Esophagus muscularis mucosa (tissue), 4 donors: ENCODE results near the gene BLOC1S6. TPM values are rescaled to one million over a fixed set of nuclear protein-coding genes. Genes with fewer than 3 reads are reported as not detected.
A peak's percentile ranks its signal among the peaks of the same experiment; 100 is the strongest.

Source experiments
- DNase-seq: peaks from one replicate; pipeline ENCODE4 v3.0.0-alpha.2; 2017; ENCODE audit errors: extremely low spot score
- H3K27ac ChIP-seq, 4 donors: fragments of 200-600 bp; sonication (generic); replicated peaks in 1 of 4; 1 replicate in 3 of 4; 2 replicates in 1 of 4; pipeline ENCODE4 v1.5.1; 2016 to 2019; ENCODE audit warnings: mild to moderate bottlenecking in 1 of 4
- H3K27me3 ChIP-seq, 4 donors: fragments of 200-600 bp; sonication (generic); one replicate each; pipeline versions ENCODE4 v1.5.1 to v1.6.0; 2016 to 2019
- H3K36me3 ChIP-seq, 4 donors: fragments of 200-600 bp; sonication (generic); one replicate each; pipeline ENCODE4 v1.5.1; 2016 to 2019
- H3K4me1 ChIP-seq, 4 donors: fragments of 200-600 bp; sonication (generic); one replicate each; pipeline ENCODE4 v1.5.1; 2016 to 2019
- H3K4me3 ChIP-seq, 4 donors: fragments of 200-600 bp; sonication (generic); 1 replicate in 2 of 4; 2 replicates in 2 of 4; pipeline ENCODE4 v1.5.1; 2016 to 2019; ENCODE audit warnings: mild to moderate bottlenecking in 4 of 4, moderate library complexity in 1 of 4
- H3K9me3 ChIP-seq, 4 donors: fragments of 200-600 bp; sonication (generic); 1 replicate in 3 of 4; 2 replicates in 1 of 4; pipeline ENCODE4 v1.5.1; 2016 to 2019
- CTCF ChIP-seq, 3 experiments: fragments of 200-600 bp in 2 of 3; fragments of 450-650 bp in 1 of 3; sonication (generic) in 2 of 3; IDR thresholded peaks; one replicate each; pipeline ENCODE4 v1.5.1; 2017 to 2019; ENCODE audit warnings: antibody characterized with exemption in 3 of 3, mild to moderate bottlenecking in 2 of 3, moderate library complexity in 1 of 3
- EP300 ChIP-seq: sonication (generic); formaldehyde crosslinking; IDR thresholded peaks from one replicate; pipeline ENCODE4 v1.6.1; 2017; ENCODE audit warnings: antibody characterized with exemption
- POLR2A ChIP-seq: fragments of 450-650 bp; IDR thresholded peaks from one replicate; pipeline ENCODE4 v1.6.1; 2017; ENCODE audit warnings: antibody characterized with exemption, moderate library complexity, mild to moderate bottlenecking, low read depth
- POLR2AphosphoS5 ChIP-seq, 2 donors: sonication (generic); formaldehyde crosslinking; IDR thresholded peaks; one replicate each; pipeline ENCODE4 v1.6.1; 2017; ENCODE audit warnings: antibody characterized with exemption in 2 of 2
- WGBS: methylation state at CpG from one replicate; pipeline ENCODE4 v1.1.5; 2018; 5-methylcytosine and 5-hydroxymethylcytosine counted together
- intact Hi-C: fragments of 100-400 bp; cut with DNase I; formaldehyde crosslinking; loops from one replicate; pipeline ENCODE4 v1.15.1; 2023
- total RNA-seq, 4 donors: library from RNA; depleted of rRNA; stranded (reverse); fragments of >200 nt; gene quantifications; one replicate each; pipeline versions ENCODE4 v1.1.0 to v1.2.1, GENCODE V29; 2016

Gene BLOC1S6
- total RNA-seq, 4 donors from 2014 or later, result 37.5 to 58.1 (median 49.2) TPM

GRCh38 chr15:45589256-45589655 is 2.1 kb downstream of the BLOC1S6 start:
- no peaks in the 10 kb centered on the region for H3K27me3 ChIP-seq
- peaks cover 0 to 9% (median 6%) of the 10 kb centered on the region in 4 donors for H3K36me3 ChIP-seq
- DNase-seq, result peak; percentile 2
- intact Hi-C loops, result loop anchor here (10.0 kb wide), 1 partner anchor 46 kb away; the partner anchor contains the start of gene SQOR
- 62% methylated on average over 5 of the region's 5 CpGs for WGBS
- peak overlapping the region in 2 of 4 donors; percentile 82 to 96 for H3K4me3 ChIP-seq
- H3K27ac ChIP-seq, result peak overlapping the region in 1 of 4 donors; percentile 93
- no peaks in the 10 kb centered on the region for H3K9me3 ChIP-seq
- peaks cover 27 to 68% (median 57%) of the 10 kb centered on the region in 4 donors for H3K4me1 ChIP-seq
- TF ChIP-seq EP300, result no peak
- TF ChIP-seq POLR2AphosphoS5 (IDR thresholded peaks at IDR 0.05), result no peak
- TF ChIP-seq CTCF (IDR thresholded peaks at IDR 0.05), result no peak
- TF ChIP-seq POLR2A, result no peak

GRCh38 chr15:45594319-45594718 is 7.1 kb downstream of the BLOC1S6 start:
- DNase-seq, result peak; percentile 7
- TF ChIP-seq POLR2AphosphoS5 (IDR thresholded peaks at IDR 0.05) (no peak), CTCF (IDR thresholded peaks at IDR 0.05) (no peak), EP300 (no peak), POLR2A (no peak)
- no peak overlapping the region for H3K4me3 ChIP-seq
- peaks cover 0 to 36% (median 27%) of the 10 kb centered on the region in 4 donors for H3K36me3 ChIP-seq
- no peaks in the 10 kb centered on the region for H3K9me3 ChIP-seq
- WGBS, result 72% methylated on average over 2 of the region's 2 CpGs
- H3K27me3 ChIP-seq, result no peaks in the 10 kb centered on the region
- H3K27ac ChIP-seq, result no peak overlapping the region
- H3K4me1 ChIP-seq, result peaks cover 10 to 43% (median 35%) of the 10 kb centered on the region in 4 donors
- intact Hi-C loops, result no loop called here

GRCh38 chr15:45594835-45595530 is 7.8 kb downstream of the BLOC1S6 start:
- WGBS, result 87% methylated on average over 2 of the region's 2 CpGs
- peak; percentile 26 for DNase-seq
- Histone ChIP-seq H3K4me3 (no peak overlapping the region), H3K9me3 (no peaks in the 10 kb centered on the region), H3K36me3 (peaks cover 0 to 36% (median 27%) of the 10 kb centered on the region in 4 donors), H3K4me1 (peaks cover 7 to 37% (median 28%) of the 10 kb centered on the region in 4 donors), H3K27ac (no peak overlapping the region), H3K27me3 (no peaks in the 10 kb centered on the region)
- TF ChIP-seq POLR2A (no peak), EP300 (no peak), POLR2AphosphoS5 (IDR thresholded peaks at IDR 0.05) (no peak), CTCF (IDR thresholded peaks at IDR 0.05) (no peak)
- intact Hi-C loops, result no loop called here

GRCh38 chr15:45603881-45604280 is 16.7 kb downstream of the BLOC1S6 start:
- no peak overlapping the region for H3K27ac ChIP-seq
- peaks cover 6 to 34% (median 29%) of the 10 kb centered on the region in 4 donors for H3K36me3 ChIP-seq
- peaks cover 0 to 5% (median 0%) of the 10 kb centered on the region in 4 donors for H3K4me1 ChIP-seq
- H3K9me3 ChIP-seq, result no peaks in the 10 kb centered on the region
- DNase-seq, result peak; percentile 19
- intact Hi-C loops, result no loop called here
- WGBS, result 82% methylated on average over 3 of the region's 3 CpGs
- H3K27me3 ChIP-seq, result no peaks in the 10 kb centered on the region
- TF ChIP-seq CTCF (IDR thresholded peaks at IDR 0.05) (no peak), POLR2A (no peak), POLR2AphosphoS5 (IDR thresholded peaks at IDR 0.05) (no peak), EP300 (no peak)
- no peak overlapping the region for H3K4me3 ChIP-seq
